Subcutaneous adipose tissue (tissue), 4 donors: ENCODE measurements around the gene KNDC1. TPM values are rescaled to one million over a fixed set of nuclear protein-coding genes. Genes with fewer than 3 reads are reported as not detected.

Source experiments
- CTCF ChIP-seq: fragments of 450-650 bp; IDR thresholded peaks from one replicate; pipeline ENCODE4 v1.5.1; 2016; ENCODE audit warnings: low read depth, mild to moderate bottlenecking, control low read depth, antibody characterized with exemption, moderate library complexity
- total RNA-seq, 4 donors: library from RNA; depleted of rRNA; stranded (reverse); fragments of >200 nt; gene quantifications; one replicate each; pipeline ENCODE4 v1.1.0, GENCODE V29; 2016

Gene KNDC1
- total RNA-seq, 4 donors from 2014 or later = not detected

GRCh38 chr10:133190225-133190624, 30.2 kb downstream of the KNDC1 start:
- no peak for TF ChIP-seq CTCF

GRCh38 chr10:133191651-133192050, 31.6 kb downstream of the KNDC1 start:
- no peak for TF ChIP-seq CTCF

- no peak for TF ChIP-seq CTCF
Measured at GRCh38 chr10:133194151-133194550, 34.1 kb downstream of the KNDC1 start.

- no peak for TF ChIP-seq CTCF
Measured at GRCh38 chr10:133195096-133195495, 35.1 kb downstream of the KNDC1 start.

- no peak for TF ChIP-seq CTCF
Measured at GRCh38 chr10:133195611-133196010, 35.6 kb downstream of the KNDC1 start.

- TF ChIP-seq CTCF = no peak
Measured at GRCh38 chr10:133196221-133196915, 36.3 kb downstream of the KNDC1 start.

GRCh38 chr10:133196936-133197758, 37.1 kb downstream of the KNDC1 start:
- no peak for TF ChIP-seq CTCF
